ENCODE data around the gene PDE9A.

GRCh38 chr21:42680429-42680828 is 27.0 kb downstream of the PDE9A start:
- TF ChIP-seq PAX5 (IDR thresholded peaks at IDR 0.05; ENCODE audit: insufficient read depth, low read length, severe bottlenecking) (no peak), POLR2AphosphoS5 (IDR thresholded peaks at IDR 0.05; ENCODE audit: low read depth, low read length) (no peak), TAF1 (IDR thresholded peaks at IDR 0.05; ENCODE audit: low read depth, low read length) (no peak), POLR2A (IDR thresholded peaks at IDR 0.05; ENCODE audit: low read depth, low read length) (no peak), SPI1 (IDR thresholded peaks at IDR 0.05; ENCODE audit: low read depth, low read length) (no peak), POU2F2 (IDR thresholded peaks at IDR 0.05; ENCODE audit: low read depth, low read length) (no peak)
